HG03565 (cell line): ENCODE data around the gene INHBC.
"Not testable (repeated sequence)": the region's sequence is repeated elsewhere in the genome, so short reads cannot be mapped to it uniquely, and the experiment has no call there.

ENCODE experiments used
- ATAC-seq: cut with Tn5 transposase; IDR thresholded peaks from one replicate; pipeline ENCODE4 v1.9.1; 2021; ENCODE audit warnings: mild to moderate bottlenecking, moderate library complexity; ENCODE audit not compliant: unreplicated experiment

The INHBC gene

GRCh38 chr12:57428965-57429364 lies 5.6 kb upstream of the INHBC start:
- ATAC-seq: no peak

GRCh38 chr12:57429473-57430111 lies 5.0 kb upstream of the INHBC start:
- no peak for ATAC-seq

GRCh38 chr12:57430112-57430930 lies 4.3 kb upstream of the INHBC start:
- ATAC-seq: peak; percentile 29

GRCh38 chr12:57430931-57431566 lies 3.5 kb upstream of the INHBC start, which contains the start of gene R3HDM2:
TSS of gene R3HDM2 (minus strand) at chr12:57431043. CDS start at chr12:57310428, 120,615 bp downstream.
- ATAC-seq: peak; percentile 89

- ATAC-seq: no peak
Observed at GRCh38 chr12:57431654-57432188, 2.9 kb upstream of the INHBC start.

- no peak for ATAC-seq
Observed at GRCh38 chr12:57433370-57433769, 1.2 kb upstream of the INHBC start.

- no peak for ATAC-seq
Observed at GRCh38 chr12:57435293-57435692, 709 bp downstream of the INHBC start.

- no peak for ATAC-seq
Observed at GRCh38 chr12:57438400-57438799, 3.8 kb downstream of the INHBC start.

GRCh38 chr12:57439762-57440266 lies 5.2 kb downstream of the INHBC start:
- no peak for ATAC-seq

GRCh38 chr12:57441393-57441792 lies 6.8 kb downstream of the INHBC start:
- ATAC-seq: not testable (repeated sequence)

GRCh38 chr12:57441846-57442427 lies 7.4 kb downstream of the INHBC start:
- no peak for ATAC-seq

- not testable (repeated sequence) for ATAC-seq
Observed at GRCh38 chr12:57444337-57444736, 9.8 kb downstream of the INHBC start.

- ATAC-seq: no peak
Observed at GRCh38 chr12:57444744-57445143, 10.2 kb downstream of the INHBC start.

GRCh38 chr12:57446292-57446960 lies 11.8 kb downstream of the INHBC start:
- ATAC-seq: no peak

- no peak for ATAC-seq
Observed at GRCh38 chr12:57448669-57449068, 14.1 kb downstream of the INHBC start.

- ATAC-seq: no peak
Observed at GRCh38 chr12:57449375-57449774, 14.8 kb downstream of the INHBC start.

GRCh38 chr12:57450057-57450456 lies 15.5 kb downstream of the INHBC start:
- ATAC-seq: no peak

GRCh38 chr12:57451233-57451778 lies 16.7 kb downstream of the INHBC start:
- no peak for ATAC-seq

- no peak for ATAC-seq
Observed at GRCh38 chr12:57452181-57452936, 17.8 kb downstream of the INHBC start.
